Measurements from ENCODE around the gene CDKAL1.

- TF ChIP-seq CTCF (IDR thresholded peaks at IDR 0.05; ENCODE audit: low read length) (no peak), EZH2 (optimal IDR thresholded peaks at IDR 0.05; ENCODE audit: low read depth, low read length) (no peak)
These were observed 316.6 kb downstream of the CDKAL1 start for GRCh38 chr6:20850686-20851416.
